Keratinocyte (primary cell): ENCODE results near the gene PIGN. TPM values are rescaled to one million over a fixed set of nuclear protein-coding genes. Genes with fewer than 3 reads are reported as not detected.

Experiments
- DNase-seq: peaks from one replicate; pipeline ENCODE4 v3.0.0-alpha.2; 2011; ENCODE audit warnings: low read depth, missing footprints, low spot score
- FAIRE-seq: peaks from 2 replicates; lab custom pipeline; 2011; peaks lifted over from hg19 to GRCh38; lab: Jason Lieb, UNC
- H2AFZ ChIP-seq: 2 replicates; pipeline ENCODE4 v1.6.0; 2012; ENCODE audit warnings: low read length, control low read depth, inconsistent platforms; ENCODE audit not compliant: control insufficient read depth
- H3K27ac ChIP-seq: 2 replicates; pipeline ENCODE4 v1.5.1; 2011; ENCODE audit warnings: low read length; ENCODE audit not compliant: control insufficient read depth, insufficient read depth
- H3K27me3 ChIP-seq: 3 replicates; pipeline ENCODE4 v1.6.0; 2011; ENCODE audit warnings: low read length; ENCODE audit not compliant: control insufficient read depth, insufficient read depth; ENCODE audit errors: extremely low read depth
- H3K36me3 ChIP-seq, 2 experiments: 2 replicates in 1 of 2; 3 replicates in 1 of 2; pipeline ENCODE4 v1.5.1; 2011; ENCODE audit warnings: low read length in 2 of 2, mild to moderate bottlenecking in 1 of 2; ENCODE audit not compliant: control insufficient read depth in 2 of 2, insufficient read depth in 2 of 2; ENCODE audit errors: extremely low read depth in 1 of 2
- H3K4me1 ChIP-seq: 3 replicates; pipeline ENCODE4 v1.5.1; 2011; ENCODE audit warnings: low read length; ENCODE audit not compliant: control insufficient read depth, insufficient read depth; ENCODE audit errors: extremely low read depth
- H3K4me2 ChIP-seq: 3 replicates; pipeline ENCODE4 v1.6.0; 2011; ENCODE audit warnings: low read depth, low read length; ENCODE audit not compliant: control insufficient read depth, insufficient read depth; ENCODE audit errors: extremely low read depth
- H3K4me3 ChIP-seq, 3 experiments: fragments of 200-600 bp in 1 of 3; sonication (generic) in 1 of 3; 2 replicates in 2 of 3; 3 replicates in 1 of 3; pipeline ENCODE4 v1.5.1; 2011 to 2016; ENCODE audit warnings: low read length in 3 of 3, mild to moderate bottlenecking in 3 of 3, control low read depth in 2 of 3, inconsistent platforms in 1 of 3, low read depth in 1 of 3, mixed read lengths in 1 of 3, mixed run types in 1 of 3, moderate library complexity in 1 of 3; ENCODE audit not compliant: control insufficient read depth in 2 of 3, insufficient read depth in 2 of 3; ENCODE audit errors: extremely low read depth in 1 of 3
- H3K79me2 ChIP-seq: 2 replicates; pipeline ENCODE4 v1.6.0; 2012; ENCODE audit warnings: low read length; ENCODE audit not compliant: control insufficient read depth, insufficient read depth
- H3K9ac ChIP-seq: 3 replicates; pipeline ENCODE4 v1.6.0; 2011; ENCODE audit warnings: low read length; ENCODE audit not compliant: control insufficient read depth, insufficient read depth; ENCODE audit errors: extremely low read depth
- H3K9me1 ChIP-seq: 3 replicates; pipeline ENCODE4 v1.6.0; 2011; ENCODE audit warnings: low read length; ENCODE audit not compliant: control insufficient read depth, insufficient read depth; ENCODE audit errors: extremely low read depth
- H3K9me3 ChIP-seq: 2 replicates; pipeline ENCODE4 v1.5.1; 2012; ENCODE audit warnings: low read depth, low read length; ENCODE audit not compliant: control insufficient read depth
- H4K20me1 ChIP-seq: 3 replicates; pipeline ENCODE4 v1.6.0; 2011; ENCODE audit warnings: low read length; ENCODE audit not compliant: control insufficient read depth, insufficient read depth; ENCODE audit errors: extremely low read depth
- EZH2 ChIP-seq: IDR thresholded peaks from one replicate; pipeline ENCODE4 v1.6.1; 2012; ENCODE audit warnings: inconsistent platforms, mild to moderate bottlenecking, low read length, moderate library complexity
- dilution Hi-C: fragments of 300-500 bp; cut with MboI; formaldehyde crosslinking; loops from one replicate; pipeline ENCODE4 v1.7.0; 2020; ENCODE audit warnings: low sequenced_read_pairs; ENCODE audit not compliant: extremely low pct_ligation_motif_present
- polyA plus RNA-seq, 5 experiments: library from polyadenylated mRNA; depleted of rRNA in 3 of 5; stranded (reverse) in 3 of 5; stranded (forward) in 1 of 5; unstranded in 1 of 5; fragments of >200 nt; gene quantifications; 1 replicate in 1 of 5; 2 replicates in 3 of 5; 3 replicates in 1 of 5; pipeline versions ENCODE4 v1.2.1 to v1.2.3, GENCODE V29; 2011 to 2012; ENCODE audit warnings: missing spikeins in 2 of 5, low read depth in 1 of 5, low replicate concordance in 1 of 5
- TF ChIP-seq, protein P1 (sequence below), 3 experiments: IDR thresholded peaks in 1 of 3; conservative IDR thresholded peaks in 1 of 3; optimal IDR thresholded peaks in 1 of 3; 2 replicates in 2 of 3; 3 replicates in 1 of 3; pipeline versions ENCODE3 to v1.5.1; 2011; ENCODE audit warnings: low read length in 3 of 3, mild to moderate bottlenecking in 3 of 3, moderate library complexity in 2 of 3, control low read depth in 1 of 3, inconsistent platforms in 1 of 3; ENCODE audit not compliant: insufficient read depth in 2 of 3; ENCODE audit errors: extremely low read depth in 1 of 3

Gene PIGN
- polyA plus RNA-seq, 1 donor (not counting 4 experiments of a cell fraction or from before 2014, with no cell fraction given), result 41.2 TPM

DNA sequence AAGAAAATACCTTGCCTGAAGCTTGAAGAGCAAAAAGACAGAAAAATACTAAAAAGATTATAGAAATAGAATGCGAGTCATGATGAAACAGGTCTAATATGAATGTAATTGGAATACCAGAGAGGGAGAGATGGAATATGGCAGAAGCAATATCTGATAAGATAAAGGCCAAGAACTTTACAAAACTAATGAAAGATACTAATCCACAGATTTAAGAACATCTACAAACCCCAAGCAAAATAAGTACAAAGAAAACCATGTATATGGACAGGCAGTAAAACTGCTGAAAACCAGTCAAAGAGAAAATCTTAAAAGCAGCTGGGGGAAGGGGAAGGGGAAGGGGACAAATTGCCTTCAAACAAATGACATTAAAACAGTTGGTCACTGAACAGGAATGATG is 67.0 kb downstream of the PIGN start:
- Histone ChIP-seq H2AFZ (no peak overlapping the region), H3K9ac (no peak overlapping the region), H3K9me3 (no peaks in the 10 kb centered on the region), H3K4me3 (no peak overlapping the region), H3K27ac (no peak overlapping the region), H4K20me1 (no peaks in the 10 kb centered on the region), H3K79me2 (no peaks in the 10 kb centered on the region), H3K4me1 (no peaks in the 10 kb centered on the region), H3K27me3 (no peaks in the 10 kb centered on the region), H3K36me3 (no peaks in the 10 kb centered on the region), H3K9me1 (no peaks in the 10 kb centered on the region), H3K4me2 (no peak overlapping the region)
- DNase-seq (no peak), FAIRE-seq (no peak)
- dilution Hi-C loops, result no loop called here
- TF ChIP-seq, protein P1, sequence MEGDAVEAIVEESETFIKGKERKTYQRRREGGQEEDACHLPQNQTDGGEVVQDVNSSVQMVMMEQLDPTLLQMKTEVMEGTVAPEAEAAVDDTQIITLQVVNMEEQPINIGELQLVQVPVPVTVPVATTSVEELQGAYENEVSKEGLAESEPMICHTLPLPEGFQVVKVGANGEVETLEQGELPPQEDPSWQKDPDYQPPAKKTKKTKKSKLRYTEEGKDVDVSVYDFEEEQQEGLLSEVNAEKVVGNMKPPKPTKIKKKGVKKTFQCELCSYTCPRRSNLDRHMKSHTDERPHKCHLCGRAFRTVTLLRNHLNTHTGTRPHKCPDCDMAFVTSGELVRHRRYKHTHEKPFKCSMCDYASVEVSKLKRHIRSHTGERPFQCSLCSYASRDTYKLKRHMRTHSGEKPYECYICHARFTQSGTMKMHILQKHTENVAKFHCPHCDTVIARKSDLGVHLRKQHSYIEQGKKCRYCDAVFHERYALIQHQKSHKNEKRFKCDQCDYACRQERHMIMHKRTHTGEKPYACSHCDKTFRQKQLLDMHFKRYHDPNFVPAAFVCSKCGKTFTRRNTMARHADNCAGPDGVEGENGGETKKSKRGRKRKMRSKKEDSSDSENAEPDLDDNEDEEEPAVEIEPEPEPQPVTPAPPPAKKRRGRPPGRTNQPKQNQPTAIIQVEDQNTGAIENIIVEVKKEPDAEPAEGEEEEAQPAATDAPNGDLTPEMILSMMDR (optimal IDR thresholded peaks at IDR 0.05 in 1 of 3, IDR thresholded peaks at IDR 0.05 in 1 of 3, conservative IDR thresholded peaks at IDR 0.05 in 1 of 3; ENCODE audit: extremely low read depth in 1 of 3, insufficient read depth in 2 of 3, low read length in 3 of 3), result no peak

DNA sequence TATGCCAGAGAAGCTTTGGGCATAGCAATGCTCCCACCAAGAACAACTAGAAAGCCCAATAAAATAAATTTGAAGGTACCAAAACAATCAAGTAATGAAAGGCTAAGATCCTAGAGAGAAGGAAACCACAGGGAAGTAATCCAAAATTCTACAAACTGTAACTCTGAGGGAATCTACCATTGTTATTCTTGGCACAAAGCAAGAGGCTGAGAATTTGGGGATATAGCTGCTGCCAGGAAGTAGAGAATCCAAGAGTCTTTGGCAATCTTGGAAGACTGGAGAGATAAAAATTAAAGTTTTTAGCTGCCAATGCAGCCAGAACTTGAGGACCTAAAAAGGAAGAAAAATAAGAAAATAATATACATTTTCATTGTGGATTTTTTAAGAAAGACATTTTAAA is 68.5 kb downstream of the PIGN start:
- DNase-seq (no peak), FAIRE-seq (no peak)
- H3K27me3 ChIP-seq, result no peaks in the 10 kb centered on the region
- H3K9me1 ChIP-seq, result no peaks in the 10 kb centered on the region
- H4K20me1 ChIP-seq, result no peaks in the 10 kb centered on the region
- no peak for TF ChIP-seq EZH2
- TF ChIP-seq, protein P1 (optimal IDR thresholded peaks at IDR 0.05 in 1 of 3, IDR thresholded peaks at IDR 0.05 in 1 of 3, conservative IDR thresholded peaks at IDR 0.05 in 1 of 3; ENCODE audit: extremely low read depth in 1 of 3, insufficient read depth in 2 of 3, low read length in 3 of 3), result no peak
- dilution Hi-C loops, result no loop called here
- H3K4me1 ChIP-seq, result no peaks in the 10 kb centered on the region
- no peak overlapping the region for H3K4me3 ChIP-seq
- no peaks in the 10 kb centered on the region for H3K9me3 ChIP-seq
- no peaks in the 10 kb centered on the region for H3K36me3 ChIP-seq
- H3K4me2 ChIP-seq, result no peak overlapping the region
- H2AFZ ChIP-seq, result no peak overlapping the region
- H3K27ac ChIP-seq, result no peak overlapping the region
- H3K9ac ChIP-seq, result no peak overlapping the region
- no peaks in the 10 kb centered on the region for H3K79me2 ChIP-seq
